Mesothelial cell of epicardium (in vitro differentiated cells): ENCODE data around the gene IGF2BP3. TPM values are rescaled to one million over a fixed set of nuclear protein-coding genes. Genes with fewer than 3 reads are reported as not detected.

Source experiments
- DNase-seq, 2 experiments: peaks; one replicate each; pipeline ENCODE4 v3.0.0; 2021; ENCODE audit warnings: low spot score in 2 of 2; ENCODE audit not compliant: unreplicated experiment in 2 of 2
- H3K27ac Mint-ChIP-seq: 2 replicates; pipeline ENCODE4 v1.8.0; 2021; ENCODE audit warnings: mixed read lengths
- H3K27me3 Mint-ChIP-seq: 2 replicates; pipeline ENCODE4 v1.8.0; 2021; ENCODE audit warnings: low read depth, mixed read lengths
- H3K36me3 Mint-ChIP-seq: 2 replicates; pipeline ENCODE4 v1.8.0; 2021; ENCODE audit warnings: mixed read lengths
- H3K4me1 Mint-ChIP-seq: 2 replicates; pipeline ENCODE4 v1.8.0; 2021; ENCODE audit warnings: mixed read lengths
- H3K4me3 Mint-ChIP-seq: 2 replicates; pipeline ENCODE4 v1.8.0; 2021; ENCODE audit warnings: mild to moderate bottlenecking, moderate library complexity, mixed read lengths
- H3K9me3 Mint-ChIP-seq: 2 replicates; pipeline ENCODE4 v1.8.0; 2021; ENCODE audit warnings: mixed read lengths
- total RNA-seq: library from RNA; stranded (reverse); gene quantifications from 3 replicates; pipeline ENCODE4 v1.2.1, GENCODE V29; 2021
- TF ChIP-seq, protein P1 (sequence below): fragments of 200-600 bp; sonication (generic); IDR thresholded peaks from one replicate; pipeline ENCODE4 v1.5.0; 2021; ENCODE audit warnings: antibody characterized with exemption; ENCODE audit not compliant: unreplicated experiment

IGF2BP3 gene
- total RNA-seq, 1 donor from 2014 or later, result 91.3 TPM

DNA sequence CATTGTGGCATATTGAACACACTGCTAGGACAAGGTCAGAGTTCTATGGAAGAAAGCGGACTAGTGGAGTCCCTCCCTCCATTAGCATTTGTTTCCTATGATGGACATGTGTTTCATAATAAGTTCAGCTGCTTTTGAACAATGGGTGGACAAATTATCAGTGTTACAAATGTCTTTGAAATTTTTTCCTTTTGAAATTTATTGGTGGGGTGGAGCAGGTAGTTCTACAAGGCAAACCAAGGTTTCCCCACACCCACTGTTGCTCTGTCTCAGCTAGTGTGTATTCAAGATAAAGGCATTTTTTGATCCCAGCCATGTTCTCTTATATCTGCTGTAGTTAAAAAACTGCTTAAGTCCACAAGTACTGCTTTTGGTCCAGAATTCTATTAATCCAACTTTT, 91.3 kb downstream of the IGF2BP3 start:
- H3K36me3 Mint-ChIP-seq, result peaks cover 28% of the 10 kb centered on the region
- TF ChIP-seq, protein P1, sequence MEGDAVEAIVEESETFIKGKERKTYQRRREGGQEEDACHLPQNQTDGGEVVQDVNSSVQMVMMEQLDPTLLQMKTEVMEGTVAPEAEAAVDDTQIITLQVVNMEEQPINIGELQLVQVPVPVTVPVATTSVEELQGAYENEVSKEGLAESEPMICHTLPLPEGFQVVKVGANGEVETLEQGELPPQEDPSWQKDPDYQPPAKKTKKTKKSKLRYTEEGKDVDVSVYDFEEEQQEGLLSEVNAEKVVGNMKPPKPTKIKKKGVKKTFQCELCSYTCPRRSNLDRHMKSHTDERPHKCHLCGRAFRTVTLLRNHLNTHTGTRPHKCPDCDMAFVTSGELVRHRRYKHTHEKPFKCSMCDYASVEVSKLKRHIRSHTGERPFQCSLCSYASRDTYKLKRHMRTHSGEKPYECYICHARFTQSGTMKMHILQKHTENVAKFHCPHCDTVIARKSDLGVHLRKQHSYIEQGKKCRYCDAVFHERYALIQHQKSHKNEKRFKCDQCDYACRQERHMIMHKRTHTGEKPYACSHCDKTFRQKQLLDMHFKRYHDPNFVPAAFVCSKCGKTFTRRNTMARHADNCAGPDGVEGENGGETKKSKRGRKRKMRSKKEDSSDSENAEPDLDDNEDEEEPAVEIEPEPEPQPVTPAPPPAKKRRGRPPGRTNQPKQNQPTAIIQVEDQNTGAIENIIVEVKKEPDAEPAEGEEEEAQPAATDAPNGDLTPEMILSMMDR, result no peak
- peak overlapping the region; percentile 16 for H3K27ac Mint-ChIP-seq
- no peaks in the 10 kb centered on the region for H3K27me3 Mint-ChIP-seq
- no peak overlapping the region for H3K4me3 Mint-ChIP-seq
- H3K9me3 Mint-ChIP-seq, result no peaks in the 10 kb centered on the region
- peaks cover 18% of the 10 kb centered on the region for H3K4me1 Mint-ChIP-seq
- no peak for DNase-seq

DNA sequence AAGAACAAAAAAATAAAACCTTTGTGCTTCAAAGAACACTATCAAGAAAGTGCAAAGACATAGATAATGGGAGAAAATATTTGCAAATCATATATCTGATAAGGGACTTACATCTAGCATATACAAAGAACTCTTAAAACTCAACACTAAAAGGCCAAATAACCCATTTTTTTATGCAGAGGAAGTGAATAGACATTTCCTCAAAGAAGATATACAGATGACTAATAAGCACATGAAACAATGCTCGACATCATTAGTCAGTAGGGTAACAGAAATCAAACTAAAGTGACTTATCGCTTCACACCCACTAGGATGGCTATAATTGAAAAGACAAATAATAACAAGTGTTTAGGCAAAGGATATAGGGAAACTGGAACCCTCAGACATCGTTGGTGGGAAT, 93.2 kb downstream of the IGF2BP3 start:
- H3K27me3 Mint-ChIP-seq, result no peaks in the 10 kb centered on the region
- H3K4me1 Mint-ChIP-seq, result peaks cover 31% of the 10 kb centered on the region
- no peak for DNase-seq
- H3K4me3 Mint-ChIP-seq, result no peak overlapping the region
- no peaks in the 10 kb centered on the region for H3K9me3 Mint-ChIP-seq
- peak overlapping the region; percentile 34 for H3K27ac Mint-ChIP-seq
- TF ChIP-seq, protein P1, result no peak
- peaks cover 24% of the 10 kb centered on the region for H3K36me3 Mint-ChIP-seq

GRCh38 chr7:23373151-23374004, 96.9 kb downstream of the IGF2BP3 start:
- no peak overlapping the region for H3K4me3 Mint-ChIP-seq
- DNase-seq, result no peak
- H3K27me3 Mint-ChIP-seq, result no peaks in the 10 kb centered on the region
- peak overlapping the region; percentile 44 for H3K27ac Mint-ChIP-seq
- TF ChIP-seq, protein P1, result no peak
- peaks cover 36% of the 10 kb centered on the region for H3K4me1 Mint-ChIP-seq
- peaks cover 9% of the 10 kb centered on the region for H3K36me3 Mint-ChIP-seq
- no peaks in the 10 kb centered on the region for H3K9me3 Mint-ChIP-seq

DNA sequence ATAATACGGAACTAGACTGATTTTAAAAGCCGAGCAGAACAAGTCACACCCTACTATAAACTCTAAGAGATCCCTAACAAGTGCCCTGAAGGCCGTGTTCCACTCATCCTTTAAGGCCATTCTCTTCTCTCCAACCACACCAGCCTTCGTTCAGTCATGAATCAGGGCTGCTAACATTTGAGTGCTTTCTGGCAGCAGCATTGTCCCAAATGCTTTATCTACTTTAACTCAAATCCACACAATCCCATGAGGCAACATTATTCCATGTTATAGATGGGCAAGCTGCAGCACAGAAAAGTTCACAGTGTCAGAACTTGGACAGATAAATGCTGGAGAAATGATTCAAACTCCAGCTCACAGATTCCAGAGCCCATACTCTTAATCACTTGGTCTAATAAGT, 97.7 kb downstream of the IGF2BP3 start:
- TF ChIP-seq, protein P1, result no peak
- Mint-ChIP-seq H3K36me3 (peaks cover 14% of the 10 kb centered on the region), H3K4me3 (no peak overlapping the region), H3K9me3 (no peaks in the 10 kb centered on the region), H3K27ac (peak overlapping the region; percentile 4), H3K27me3 (no peaks in the 10 kb centered on the region), H3K4me1 (peaks cover 36% of the 10 kb centered on the region)
- no peak for DNase-seq

GRCh38 chr7:23371654-23372053, 98.6 kb downstream of the IGF2BP3 start:
- DNase-seq, result no peak
- Mint-ChIP-seq H3K36me3 (peaks cover 8% of the 10 kb centered on the region), H3K4me3 (no peak overlapping the region), H3K9me3 (no peaks in the 10 kb centered on the region), H3K27ac (peak overlapping the region; percentile 24), H3K4me1 (peaks cover 36% of the 10 kb centered on the region), H3K27me3 (no peaks in the 10 kb centered on the region)
- TF ChIP-seq, protein P1, result no peak
